ENCODE data around the gene STRN3.

STRN3 gene

DNA sequence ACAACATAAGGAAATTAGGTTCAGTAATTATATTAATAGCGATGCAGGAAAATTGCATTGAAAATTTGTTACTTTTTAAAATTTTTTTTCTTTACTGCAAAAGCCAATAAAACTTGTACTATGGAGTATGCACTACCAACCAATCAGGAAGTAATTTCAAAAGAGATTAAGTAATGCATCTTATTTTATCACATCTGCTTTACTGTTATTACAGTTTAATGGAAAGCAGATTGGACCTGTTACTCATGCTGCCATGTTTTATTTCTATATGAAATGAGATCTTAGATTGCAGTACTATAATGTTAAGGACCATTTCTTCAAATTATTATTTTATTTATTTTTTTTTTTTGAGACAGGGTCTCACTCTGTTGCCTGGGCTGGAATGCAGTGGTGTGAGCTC lies 1.7 kb upstream of the STRN3 start:
- DNase-seq, result no peak
- no peaks in the 10 kb centered on the region for H3K27me3 ChIP-seq (replicated peaks)
- H3K36me3 ChIP-seq (replicated peaks), result no peaks in the 10 kb centered on the region
- in situ Hi-C loops (cut with HindIII; ENCODE audit: low pct_ligation_motif_present, low sequenced_read_pairs), result no loop called here
- TF ChIP-seq, protein P1, sequence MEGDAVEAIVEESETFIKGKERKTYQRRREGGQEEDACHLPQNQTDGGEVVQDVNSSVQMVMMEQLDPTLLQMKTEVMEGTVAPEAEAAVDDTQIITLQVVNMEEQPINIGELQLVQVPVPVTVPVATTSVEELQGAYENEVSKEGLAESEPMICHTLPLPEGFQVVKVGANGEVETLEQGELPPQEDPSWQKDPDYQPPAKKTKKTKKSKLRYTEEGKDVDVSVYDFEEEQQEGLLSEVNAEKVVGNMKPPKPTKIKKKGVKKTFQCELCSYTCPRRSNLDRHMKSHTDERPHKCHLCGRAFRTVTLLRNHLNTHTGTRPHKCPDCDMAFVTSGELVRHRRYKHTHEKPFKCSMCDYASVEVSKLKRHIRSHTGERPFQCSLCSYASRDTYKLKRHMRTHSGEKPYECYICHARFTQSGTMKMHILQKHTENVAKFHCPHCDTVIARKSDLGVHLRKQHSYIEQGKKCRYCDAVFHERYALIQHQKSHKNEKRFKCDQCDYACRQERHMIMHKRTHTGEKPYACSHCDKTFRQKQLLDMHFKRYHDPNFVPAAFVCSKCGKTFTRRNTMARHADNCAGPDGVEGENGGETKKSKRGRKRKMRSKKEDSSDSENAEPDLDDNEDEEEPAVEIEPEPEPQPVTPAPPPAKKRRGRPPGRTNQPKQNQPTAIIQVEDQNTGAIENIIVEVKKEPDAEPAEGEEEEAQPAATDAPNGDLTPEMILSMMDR (IDR thresholded peaks at IDR 0.05; ENCODE audit: low read depth, low read length, missing control alignments), result no peak
- H3K27ac ChIP-seq, result no peak overlapping the region
- no peak overlapping the region for H3K4me3 ChIP-seq (ENCODE audit: low read depth, low read length)

DNA sequence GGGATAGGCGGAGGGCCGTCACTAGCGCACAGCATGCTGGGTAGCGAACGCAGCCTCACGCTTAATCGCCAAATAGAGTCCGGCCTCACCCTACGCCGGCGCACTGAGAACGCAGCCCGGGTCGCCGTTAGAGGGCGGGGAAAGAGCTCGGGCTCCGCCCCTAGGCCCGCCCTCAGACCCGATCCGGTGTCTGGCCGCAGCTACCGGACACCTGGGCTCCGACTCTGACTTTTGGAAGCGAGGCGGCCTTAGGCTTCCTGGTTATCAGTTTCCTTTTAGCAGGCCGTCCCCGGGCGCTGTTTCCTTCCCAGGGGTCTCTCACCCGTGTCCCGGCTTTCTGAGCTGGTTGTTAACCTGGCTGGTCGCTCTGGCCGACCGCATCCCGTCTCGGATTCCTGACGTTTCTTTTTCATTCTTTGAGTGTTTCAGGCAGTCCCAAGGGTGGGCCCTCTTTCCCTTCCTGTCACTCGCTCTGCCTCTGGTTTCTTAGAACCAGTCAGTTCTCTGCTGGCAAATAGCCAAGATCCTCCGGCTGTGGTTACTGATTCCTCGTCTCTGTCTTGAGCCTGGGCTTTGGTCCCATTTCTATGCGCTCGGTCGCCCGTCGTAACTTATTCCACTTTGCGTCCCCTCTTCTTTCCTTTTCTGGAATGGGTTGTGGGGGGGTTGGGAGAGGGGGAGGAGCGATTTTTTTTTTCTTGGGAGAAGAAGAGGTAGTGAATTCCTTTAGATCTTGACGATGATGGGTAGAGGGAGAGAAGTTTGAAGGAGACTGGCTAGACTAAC lies 464 bp upstream of the STRN3 start:
- TF ChIP-seq, protein P1 (IDR thresholded peaks at IDR 0.05; ENCODE audit: low read depth, low read length, missing control alignments), result peak; percentile 2
- H3K27me3 ChIP-seq (replicated peaks), result no peaks in the 10 kb centered on the region
- peak; percentile 98 for DNase-seq
- in situ Hi-C loops (cut with HindIII; ENCODE audit: low pct_ligation_motif_present, low sequenced_read_pairs), result no loop called here
- no peaks in the 10 kb centered on the region for H3K36me3 ChIP-seq (replicated peaks)
- H3K4me3 ChIP-seq (ENCODE audit: low read depth, low read length), result peak overlapping the region; percentile 91
- H3K27ac ChIP-seq, result peak overlapping the region; percentile 89

GRCh38 chr14:31025367-31026076 lies 657 bp downstream of the STRN3 start, which contains the start of gene AP4S1:
TSS of gene AP4S1 (plus strand) at chr14:31025649. CDS start at chr14:31066197, 40,548 bp downstream.
- TF ChIP-seq, protein P1 (IDR thresholded peaks at IDR 0.05; ENCODE audit: low read depth, low read length, missing control alignments), result no peak
- Histone ChIP-seq H3K27ac (peak within 1 kb of the TSS; percentile 89), H3K4me3 (ENCODE audit: low read depth, low read length) (peak within 1 kb of the TSS; percentile 91), H3K36me3 (replicated peaks) (no peaks in the 10 kb centered on the region), H3K27me3 (replicated peaks) (no peaks in the 10 kb centered on the region)
- in situ Hi-C loops (cut with HindIII; ENCODE audit: low pct_ligation_motif_present, low sequenced_read_pairs), result no loop called here
- DNase-seq, result no peak

DNA sequence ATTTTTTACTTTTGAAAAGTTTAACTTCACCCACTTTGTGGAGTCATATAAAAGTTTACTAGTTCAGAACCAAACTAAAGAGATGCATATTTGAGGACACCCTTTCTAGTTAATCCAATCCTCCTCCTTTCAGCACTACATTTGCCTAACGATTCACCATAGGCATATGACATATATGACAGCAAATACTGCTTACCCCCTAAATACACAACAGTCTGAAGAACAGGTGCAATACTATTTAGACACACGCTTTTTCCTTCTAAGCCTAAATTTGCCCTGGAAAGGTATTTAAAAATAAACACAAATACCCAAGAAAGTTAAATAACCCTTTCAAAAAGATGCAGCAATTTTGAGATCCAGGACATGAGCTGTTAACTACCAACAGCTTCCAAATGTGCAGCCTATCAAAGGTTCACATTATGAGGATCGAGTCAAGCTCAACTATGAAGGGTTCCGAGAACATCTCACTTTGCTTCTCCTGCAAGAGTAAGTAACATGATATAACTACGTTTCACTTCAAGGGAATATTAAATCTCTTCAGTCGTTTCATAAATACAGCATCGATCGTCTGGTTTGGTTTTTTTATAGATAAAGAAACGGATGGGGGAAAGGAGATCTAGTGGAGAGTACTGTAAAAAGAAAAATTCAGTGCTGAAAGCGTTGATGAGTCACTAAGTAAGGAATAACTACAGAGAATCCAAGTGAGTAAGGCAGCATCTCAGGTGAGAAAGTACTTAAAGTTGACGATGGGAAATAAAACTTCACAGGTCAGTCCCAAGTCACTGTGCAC lies 1.4 kb downstream of the STRN3 start:
- peak overlapping the region; percentile 89 for H3K27ac ChIP-seq
- H3K4me3 ChIP-seq (ENCODE audit: low read depth, low read length), result peak overlapping the region; percentile 91
- in situ Hi-C loops (cut with HindIII; ENCODE audit: low pct_ligation_motif_present, low sequenced_read_pairs), result no loop called here
- DNase-seq, result no peak
- H3K36me3 ChIP-seq (replicated peaks), result peaks cover 3% of the 10 kb centered on the region
- TF ChIP-seq, protein P1 (IDR thresholded peaks at IDR 0.05; ENCODE audit: low read depth, low read length, missing control alignments), result no peak
- no peaks in the 10 kb centered on the region for H3K27me3 ChIP-seq (replicated peaks)

GRCh38 chr14:31024010-31024480 lies 2.1 kb downstream of the STRN3 start:
- H3K27me3 ChIP-seq (replicated peaks), result no peaks in the 10 kb centered on the region
- H3K4me3 ChIP-seq (ENCODE audit: low read depth, low read length), result no peak overlapping the region
- no peak for DNase-seq
- H3K27ac ChIP-seq, result no peak overlapping the region
- H3K36me3 ChIP-seq (replicated peaks), result peaks cover 3% of the 10 kb centered on the region
- in situ Hi-C loops (cut with HindIII; ENCODE audit: low pct_ligation_motif_present, low sequenced_read_pairs), result no loop called here
- TF ChIP-seq, protein P1 (IDR thresholded peaks at IDR 0.05; ENCODE audit: low read depth, low read length, missing control alignments), result no peak
